Tibial artery (tissue), 4 donors: ENCODE data around the gene SPAG9.

Experiments
- DNase-seq, 2 donors: peaks; one replicate each; pipeline ENCODE4 v3.0.0-alpha.2; 2019
- H3K27ac ChIP-seq, 2 donors: fragments of 200-600 bp; sonication (generic) in 1 of 2; 1 replicate in 1 of 2; 2 replicates in 1 of 2; pipeline ENCODE4 v1.5.1; 2018 to 2019; ENCODE audit warnings: mild to moderate bottlenecking in 1 of 2
- H3K27me3 ChIP-seq, 2 donors: fragments of 200-600 bp; sonication (generic) in 1 of 2; one replicate each; pipeline versions ENCODE4 v1.5.1 to v1.6.0; 2016 to 2019
- H3K36me3 ChIP-seq, 3 donors: fragments of 200-600 bp; sonication (generic) in 2 of 3; one replicate each; pipeline ENCODE4 v1.5.1; 2016 to 2019; ENCODE audit warnings: mild to moderate bottlenecking in 2 of 3
- H3K4me1 ChIP-seq, 4 donors: fragments of 200-600 bp; sonication (generic) in 2 of 4; 1 replicate in 3 of 4; 2 replicates in 1 of 4; pipeline ENCODE4 v1.5.1; 2016 to 2019
- H3K4me3 ChIP-seq, 2 donors: fragments of 200-600 bp; sonication (generic) in 1 of 2; 1 replicate in 1 of 2; 2 replicates in 1 of 2; pipeline ENCODE4 v1.5.1; 2018 to 2019; ENCODE audit warnings: mild to moderate bottlenecking in 2 of 2
- H3K9me3 ChIP-seq, 3 donors: fragments of 200-600 bp; sonication (generic) in 1 of 3; one replicate each; pipeline ENCODE4 v1.5.1; 2016 to 2019
- intact Hi-C: fragments of 100-400 bp; cut with DNase I; formaldehyde crosslinking; loops from one replicate; pipeline ENCODE4 v1.15.0; 2023; ENCODE audit warnings: low total_unique reads
- TF ChIP-seq, protein P1 (sequence below), 2 experiments: fragments of 200-600 bp in 1 of 2; fragments of 450-650 bp in 1 of 2; IDR thresholded peaks; one replicate each; pipeline ENCODE4 v1.5.1; 2017 to 2019; ENCODE audit warnings: antibody characterized with exemption in 2 of 2, mild to moderate bottlenecking in 1 of 2, moderate library complexity in 1 of 2

SPAG9 gene

DNA sequence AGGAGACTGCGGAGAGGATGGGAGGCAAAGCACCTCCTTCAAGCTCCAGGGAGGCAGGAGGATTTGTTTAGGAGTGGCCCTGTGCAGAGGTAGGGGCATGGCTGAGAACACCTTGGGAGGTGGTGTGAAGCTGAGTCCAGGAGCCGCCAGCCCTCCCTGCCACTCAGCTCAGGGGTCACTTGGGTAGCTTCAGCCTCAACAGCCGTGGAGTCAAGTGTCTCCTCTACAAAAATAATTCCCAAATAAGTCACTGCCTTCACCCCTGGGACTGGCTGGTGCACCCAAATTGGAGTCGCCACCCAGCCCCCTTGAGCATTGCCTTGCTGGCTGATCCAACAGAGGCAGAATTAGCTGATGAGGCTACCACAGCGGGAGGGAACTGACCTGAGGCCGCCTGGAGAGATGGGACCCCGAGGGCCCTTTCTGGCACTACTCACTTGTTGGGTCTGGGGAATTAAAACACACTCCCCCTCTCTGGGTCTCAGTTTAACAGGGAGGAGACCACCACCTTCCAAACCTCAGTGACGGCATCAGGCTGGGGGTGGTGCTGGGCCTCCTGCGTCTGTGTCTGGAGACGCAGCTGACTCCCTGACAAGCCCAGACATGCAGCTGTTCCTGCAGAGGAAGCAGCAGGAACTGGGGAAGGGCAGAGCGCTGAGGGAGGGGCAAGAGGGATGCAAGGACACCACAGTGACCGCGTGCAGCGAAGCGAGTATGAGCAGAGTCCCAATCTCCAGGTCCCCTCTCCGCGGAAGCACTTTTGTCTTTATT, 166.7 kb downstream of the SPAG9 start:
- no peak for DNase-seq
- H3K27ac ChIP-seq = peak overlapping the region; percentile 59 to 96
- H3K4me1 ChIP-seq = peaks cover 13 to 74% (median 51%) of the 10 kb centered on the region in 4 donors
- H3K27me3 ChIP-seq = no peaks in the 10 kb centered on the region
- H3K9me3 ChIP-seq = no peaks in the 10 kb centered on the region
- H3K4me3 ChIP-seq = no peak overlapping the region
- intact Hi-C loops = loop anchor here (5.0 to 10.0 kb wide), 2 partner anchors 102 to 169 kb away; no protein-coding TSS in a partner anchor
- TF ChIP-seq, protein P1, sequence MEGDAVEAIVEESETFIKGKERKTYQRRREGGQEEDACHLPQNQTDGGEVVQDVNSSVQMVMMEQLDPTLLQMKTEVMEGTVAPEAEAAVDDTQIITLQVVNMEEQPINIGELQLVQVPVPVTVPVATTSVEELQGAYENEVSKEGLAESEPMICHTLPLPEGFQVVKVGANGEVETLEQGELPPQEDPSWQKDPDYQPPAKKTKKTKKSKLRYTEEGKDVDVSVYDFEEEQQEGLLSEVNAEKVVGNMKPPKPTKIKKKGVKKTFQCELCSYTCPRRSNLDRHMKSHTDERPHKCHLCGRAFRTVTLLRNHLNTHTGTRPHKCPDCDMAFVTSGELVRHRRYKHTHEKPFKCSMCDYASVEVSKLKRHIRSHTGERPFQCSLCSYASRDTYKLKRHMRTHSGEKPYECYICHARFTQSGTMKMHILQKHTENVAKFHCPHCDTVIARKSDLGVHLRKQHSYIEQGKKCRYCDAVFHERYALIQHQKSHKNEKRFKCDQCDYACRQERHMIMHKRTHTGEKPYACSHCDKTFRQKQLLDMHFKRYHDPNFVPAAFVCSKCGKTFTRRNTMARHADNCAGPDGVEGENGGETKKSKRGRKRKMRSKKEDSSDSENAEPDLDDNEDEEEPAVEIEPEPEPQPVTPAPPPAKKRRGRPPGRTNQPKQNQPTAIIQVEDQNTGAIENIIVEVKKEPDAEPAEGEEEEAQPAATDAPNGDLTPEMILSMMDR (IDR thresholded peaks at IDR 0.05) = no peak
- no peaks in the 10 kb centered on the region for H3K36me3 ChIP-seq

DNA sequence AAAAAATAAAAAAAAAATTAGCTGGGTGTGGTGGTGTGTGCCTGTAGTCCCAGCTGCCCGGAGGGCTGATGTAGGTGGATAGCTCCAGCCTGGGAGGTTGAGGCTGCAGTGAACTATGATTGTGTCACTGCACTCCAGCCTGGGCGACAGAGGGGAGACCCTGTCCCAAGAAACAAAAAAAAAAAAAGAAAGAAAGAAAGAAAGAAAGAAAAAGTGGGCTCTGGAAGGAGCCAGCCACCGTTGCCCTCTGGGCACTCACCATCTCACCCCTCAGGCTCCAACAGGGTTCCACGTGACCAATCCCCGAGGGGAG, 167.2 kb downstream of the SPAG9 start:
- DNase-seq = no peak
- Histone ChIP-seq H3K9me3 (no peaks in the 10 kb centered on the region), H3K4me1 (peaks cover 13 to 80% (median 55%) of the 10 kb centered on the region in 4 donors), H3K36me3 (no peaks in the 10 kb centered on the region), H3K27me3 (no peaks in the 10 kb centered on the region), H3K4me3 (no peak overlapping the region), H3K27ac (peak overlapping the region; percentile 59 to 96)
- intact Hi-C loops = loop anchor here (5.0 to 10.0 kb wide), 2 partner anchors 101 to 169 kb away; no protein-coding TSS in a partner anchor
- TF ChIP-seq, protein P1 (IDR thresholded peaks at IDR 0.05) = no peak

GRCh38 chr17:50952889-50953288, 167.8 kb downstream of the SPAG9 start:
- intact Hi-C loops = loop anchor here (5.0 to 10.0 kb wide), 2 partner anchors 101 to 168 kb away; no protein-coding TSS in a partner anchor
- DNase-seq = no peak
- H3K4me1 ChIP-seq = peaks cover 13 to 85% (median 60%) of the 10 kb centered on the region in 4 donors
- peak overlapping the region in 1 of 2 donors; percentile 96 for H3K27ac ChIP-seq
- H3K27me3 ChIP-seq = no peaks in the 10 kb centered on the region
- TF ChIP-seq, protein P1 (IDR thresholded peaks at IDR 0.05) = no peak
- no peaks in the 10 kb centered on the region for H3K36me3 ChIP-seq
- H3K4me3 ChIP-seq = no peak overlapping the region
- H3K9me3 ChIP-seq = no peaks in the 10 kb centered on the region

DNA sequence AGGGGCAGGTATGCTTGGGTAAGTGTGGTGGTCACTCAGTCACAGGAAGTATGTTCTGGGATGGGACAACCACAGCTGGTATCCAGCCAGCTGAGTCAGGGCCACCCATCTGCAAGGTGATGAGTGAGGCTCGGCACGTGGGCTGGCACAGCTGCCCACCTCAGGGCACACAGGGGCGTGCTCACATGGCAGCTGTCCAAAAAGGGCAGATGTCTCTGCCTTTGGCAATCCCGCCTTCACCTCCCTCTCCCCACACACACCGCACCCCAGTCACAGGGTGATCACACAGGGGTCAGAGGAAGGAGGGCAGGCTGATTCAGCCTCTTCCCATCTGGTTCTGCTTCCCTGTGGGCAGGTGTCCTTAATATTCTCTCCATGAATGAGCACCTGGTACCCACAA, 168.7 kb downstream of the SPAG9 start:
- Histone ChIP-seq H3K36me3 (no peaks in the 10 kb centered on the region), H3K27ac (peak overlapping the region in 1 of 2 donors; percentile 96), H3K4me3 (no peak overlapping the region), H3K27me3 (no peaks in the 10 kb centered on the region), H3K9me3 (no peaks in the 10 kb centered on the region), H3K4me1 (peaks cover 13 to 88% (median 62%) of the 10 kb centered on the region in 4 donors)
- DNase-seq = no peak
- intact Hi-C loops = loop anchor here (5.0 to 10.0 kb wide), 2 partner anchors 100 to 167 kb away; no protein-coding TSS in a partner anchor
- TF ChIP-seq, protein P1 (IDR thresholded peaks at IDR 0.05) = no peak

- H3K4me1 ChIP-seq = peaks cover 13 to 71% (median 48%) of the 10 kb centered on the region in 4 donors
- peak; percentile 84 to 96 for DNase-seq
- H3K9me3 ChIP-seq = no peaks in the 10 kb centered on the region
- H3K27me3 ChIP-seq = no peaks in the 10 kb centered on the region
- H3K36me3 ChIP-seq = no peaks in the 10 kb centered on the region
- intact Hi-C loops = loop anchor here (1.0 to 10.0 kb wide), 3 partner anchors 84 to 165 kb away; partner anchors contain the start of gene TOB1
- TF ChIP-seq, protein P1 (IDR thresholded peaks at IDR 0.05) = peak; percentile 79 to 85
- peak overlapping the region; percentile 88 to 96 for H3K27ac ChIP-seq
- H3K4me3 ChIP-seq = peak overlapping the region; percentile 10 to 29
Measured at GRCh38 chr17:50949989-50950877, 170.4 kb downstream of the SPAG9 start.
